Measurements from ENCODE around the gene LEFTY1.

Gene LEFTY1

DNA sequence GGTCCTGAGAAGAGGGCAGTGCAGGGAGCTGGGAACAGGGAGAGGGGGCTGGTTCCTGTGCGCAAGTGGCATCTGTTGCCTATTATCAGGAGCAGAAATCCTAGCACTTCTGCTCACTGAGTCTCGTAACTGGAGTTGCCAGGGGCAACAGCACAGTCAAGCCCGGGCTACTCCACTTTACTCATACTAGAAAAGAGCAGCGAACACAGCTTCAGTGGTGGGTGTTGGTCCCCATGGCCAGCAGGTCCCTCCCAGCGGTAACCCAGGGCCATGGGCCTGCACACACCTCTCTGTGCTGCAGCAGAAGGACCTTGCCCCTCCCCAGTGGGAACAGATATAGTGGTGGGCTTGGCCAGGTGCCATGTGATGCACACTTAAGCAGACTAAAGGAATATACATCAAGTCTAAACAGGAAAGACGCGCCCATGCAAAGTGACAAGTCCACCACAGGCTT lies 26.6 kb upstream of the LEFTY1 start:
- no peak for DNase-seq (ENCODE audit: low read depth, low spot score)

DNA sequence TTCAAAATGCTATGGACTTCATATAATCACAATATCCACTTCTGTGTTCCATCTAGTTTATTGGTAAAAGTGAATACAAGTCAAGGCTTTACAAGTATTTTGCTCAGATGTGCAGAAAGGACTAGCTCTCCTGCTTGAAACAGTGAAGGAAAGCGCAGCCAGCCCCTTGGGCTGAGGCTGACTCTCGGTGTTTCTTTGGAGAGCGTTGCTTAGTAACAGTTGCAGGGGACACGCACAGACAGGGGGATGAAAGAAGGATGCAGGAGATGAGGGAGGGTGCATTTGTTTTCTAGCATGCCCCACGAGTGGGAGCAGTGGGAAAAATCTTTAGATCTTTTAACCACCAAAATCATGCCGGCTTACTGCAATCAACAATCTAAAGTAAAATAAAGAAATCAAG lies 26.0 kb upstream of the LEFTY1 start:
- no peak for DNase-seq (ENCODE audit: low read depth, low spot score)

DNA sequence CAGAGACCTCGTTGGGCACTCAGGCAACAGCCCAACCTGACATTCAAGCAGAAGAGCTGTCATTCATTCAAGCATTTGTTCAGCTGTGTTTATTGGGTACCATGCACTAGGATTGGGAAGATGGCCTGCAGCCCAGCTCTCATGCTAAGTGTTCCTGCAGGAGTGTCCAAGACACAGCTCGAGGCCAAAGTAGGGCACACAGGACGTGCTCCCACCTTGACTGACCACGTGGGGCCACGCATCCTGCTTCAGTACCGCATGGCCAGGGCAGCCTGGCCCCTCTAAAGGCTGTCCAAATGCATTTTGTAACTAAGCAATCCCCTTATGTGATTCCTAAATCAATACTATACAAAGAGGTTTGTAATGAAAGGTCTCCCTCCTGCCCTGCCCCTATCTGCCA lies 25.4 kb upstream of the LEFTY1 start:
- DNase-seq (ENCODE audit: low read depth, low spot score), result no peak

DNA sequence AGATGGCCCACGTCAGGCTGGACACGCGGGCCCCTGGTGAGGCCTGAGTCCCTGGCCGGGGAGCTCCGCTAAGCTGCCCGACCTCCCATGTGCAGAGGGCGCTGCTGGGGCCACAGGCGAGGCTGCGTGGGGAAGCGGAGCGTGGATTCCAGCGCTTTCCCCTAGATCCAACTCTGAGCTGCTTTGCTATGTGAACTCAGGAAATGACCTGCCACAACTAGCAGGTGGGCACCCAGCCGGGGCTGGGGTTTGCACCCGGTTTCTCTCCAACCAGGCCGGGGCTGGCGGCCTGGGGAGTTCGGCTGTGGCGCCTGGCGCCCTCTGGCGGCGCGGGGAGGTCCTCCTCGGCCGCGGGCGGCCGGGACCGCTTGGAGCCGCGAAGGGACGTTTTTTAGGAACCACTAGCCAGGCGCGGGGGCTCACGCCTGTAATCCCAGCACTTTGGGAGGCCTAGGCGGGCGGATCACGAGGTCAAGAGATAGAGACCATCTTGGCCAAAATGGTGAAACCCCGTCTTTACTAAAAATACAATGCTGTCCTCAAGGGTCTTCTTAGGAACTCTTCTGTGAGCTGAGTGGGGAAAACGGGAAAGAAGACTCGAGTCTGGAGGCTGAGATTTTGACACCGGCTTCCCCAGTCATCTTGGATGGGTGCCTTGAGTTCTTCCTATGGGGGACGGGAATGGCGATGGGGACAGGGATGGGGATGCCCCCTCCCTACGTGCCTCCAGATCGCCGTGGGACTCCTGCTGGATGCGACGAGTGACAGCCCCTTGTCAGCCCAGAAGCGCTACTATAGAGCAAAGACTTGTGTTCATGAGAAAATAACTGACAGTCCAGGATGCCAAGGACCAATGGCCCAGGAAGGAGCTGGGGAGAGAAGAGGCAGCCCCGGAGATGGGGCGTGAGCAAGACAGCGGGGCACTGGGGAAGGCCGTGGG lies 22.5 kb upstream of the LEFTY1 start:
- no peak for DNase-seq (ENCODE audit: low read depth, low spot score)

- no peak for DNase-seq (ENCODE audit: low read depth, low spot score)
Observed at GRCh38 chr1:225909477-225909876, 20.5 kb upstream of the LEFTY1 start.

DNA sequence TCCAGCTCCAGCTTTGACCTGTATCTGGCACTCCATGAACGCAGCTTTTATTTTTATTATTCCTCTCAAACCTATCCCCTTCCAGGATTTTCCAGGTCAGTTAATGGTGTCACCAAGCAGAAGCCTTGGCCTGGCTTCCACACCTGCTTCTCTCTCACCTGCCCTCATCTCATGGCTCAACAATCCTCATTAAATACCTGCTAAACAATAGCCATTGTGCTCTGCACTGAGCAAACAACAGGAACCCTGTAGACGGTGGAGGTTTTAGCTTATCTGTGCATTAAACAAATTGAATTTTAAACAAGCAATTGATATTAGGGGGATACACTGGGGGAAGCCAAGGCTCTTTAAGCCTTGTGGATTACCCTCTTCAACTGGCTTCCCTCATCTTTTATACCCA lies 19.8 kb upstream of the LEFTY1 start:
- no peak for DNase-seq (ENCODE audit: low read depth, low spot score)

DNA sequence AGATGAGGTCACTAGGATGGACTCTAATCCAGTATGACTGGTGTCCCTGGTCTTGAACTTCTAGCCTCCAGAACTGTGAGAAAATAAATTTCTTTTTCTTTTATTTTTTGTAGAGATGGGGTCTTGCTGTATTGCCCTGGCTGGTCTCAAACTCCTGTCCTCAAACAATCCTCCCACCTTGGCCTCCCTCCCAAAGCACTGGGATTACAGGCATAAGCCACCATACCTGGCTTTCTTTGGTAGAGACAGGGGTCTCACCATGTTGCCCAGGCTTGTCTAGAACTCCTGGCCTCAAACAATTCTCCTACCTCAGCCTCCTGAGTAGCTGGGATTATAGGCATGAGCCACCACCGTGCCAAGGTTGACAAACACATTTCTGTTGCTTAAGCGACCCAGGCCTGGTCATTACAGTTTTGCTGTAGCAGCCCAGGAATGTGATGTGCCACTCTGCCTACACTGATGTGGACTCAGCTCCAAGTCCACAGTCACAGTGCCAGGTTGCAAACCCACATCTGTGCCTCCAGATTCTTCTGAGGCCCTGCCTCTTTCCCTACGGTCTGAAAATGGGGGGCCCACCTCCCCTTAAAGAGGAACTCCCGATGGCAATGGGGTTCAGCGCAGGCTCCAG lies 19.2 kb upstream of the LEFTY1 start:
- DNase-seq (ENCODE audit: low read depth, low spot score), result no peak

DNA sequence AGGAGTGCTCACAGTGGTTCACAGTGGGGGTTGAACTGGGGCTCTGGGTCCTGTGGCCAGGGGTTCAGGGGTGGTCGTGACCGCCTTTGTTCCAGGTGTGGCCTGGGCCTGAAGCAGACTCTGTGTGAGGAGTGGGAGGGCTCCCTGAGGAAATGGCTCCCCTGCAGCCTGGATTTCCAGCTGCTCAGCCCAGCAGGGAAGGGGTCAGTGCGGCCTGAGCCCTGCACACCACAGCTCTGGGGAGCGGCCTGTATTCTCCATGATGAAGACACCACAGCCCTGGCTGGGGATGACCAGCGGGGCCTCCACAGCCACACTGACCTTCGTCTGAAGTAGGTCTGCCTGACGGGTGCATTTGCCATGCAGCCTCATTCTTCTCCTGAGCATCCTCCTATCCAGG lies 18.4 kb upstream of the LEFTY1 start:
- no peak for DNase-seq (ENCODE audit: low read depth, low spot score)

DNA sequence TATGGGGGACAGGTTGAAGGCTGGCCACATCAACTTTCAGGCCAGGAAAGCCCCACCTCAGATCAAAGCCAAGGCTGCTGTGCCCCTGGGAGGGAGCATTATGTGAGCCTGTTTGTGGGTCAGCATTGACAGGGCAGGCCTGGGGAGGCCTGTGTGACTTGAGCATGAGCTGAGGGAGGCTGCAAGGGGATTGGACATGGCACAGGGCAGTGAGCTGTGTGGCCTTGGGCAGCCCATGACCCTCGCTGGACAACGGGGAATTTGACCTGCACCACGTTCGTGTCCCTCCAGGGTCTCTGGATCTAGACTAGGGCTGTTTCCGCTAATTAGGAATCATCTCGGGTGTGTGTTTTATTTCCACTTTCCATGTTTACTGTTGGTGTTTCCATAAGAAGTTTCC lies 17.5 kb upstream of the LEFTY1 start:
- DNase-seq (ENCODE audit: low read depth, low spot score), result no peak

- DNase-seq (ENCODE audit: low read depth, low spot score), result no peak
Observed at GRCh38 chr1:225903623-225904022, 14.7 kb upstream of the LEFTY1 start.

GRCh38 chr1:225899044-225899925 lies 10.3 kb upstream of the LEFTY1 start:
- DNase-seq (ENCODE audit: low read depth, low spot score), result no peak

DNA sequence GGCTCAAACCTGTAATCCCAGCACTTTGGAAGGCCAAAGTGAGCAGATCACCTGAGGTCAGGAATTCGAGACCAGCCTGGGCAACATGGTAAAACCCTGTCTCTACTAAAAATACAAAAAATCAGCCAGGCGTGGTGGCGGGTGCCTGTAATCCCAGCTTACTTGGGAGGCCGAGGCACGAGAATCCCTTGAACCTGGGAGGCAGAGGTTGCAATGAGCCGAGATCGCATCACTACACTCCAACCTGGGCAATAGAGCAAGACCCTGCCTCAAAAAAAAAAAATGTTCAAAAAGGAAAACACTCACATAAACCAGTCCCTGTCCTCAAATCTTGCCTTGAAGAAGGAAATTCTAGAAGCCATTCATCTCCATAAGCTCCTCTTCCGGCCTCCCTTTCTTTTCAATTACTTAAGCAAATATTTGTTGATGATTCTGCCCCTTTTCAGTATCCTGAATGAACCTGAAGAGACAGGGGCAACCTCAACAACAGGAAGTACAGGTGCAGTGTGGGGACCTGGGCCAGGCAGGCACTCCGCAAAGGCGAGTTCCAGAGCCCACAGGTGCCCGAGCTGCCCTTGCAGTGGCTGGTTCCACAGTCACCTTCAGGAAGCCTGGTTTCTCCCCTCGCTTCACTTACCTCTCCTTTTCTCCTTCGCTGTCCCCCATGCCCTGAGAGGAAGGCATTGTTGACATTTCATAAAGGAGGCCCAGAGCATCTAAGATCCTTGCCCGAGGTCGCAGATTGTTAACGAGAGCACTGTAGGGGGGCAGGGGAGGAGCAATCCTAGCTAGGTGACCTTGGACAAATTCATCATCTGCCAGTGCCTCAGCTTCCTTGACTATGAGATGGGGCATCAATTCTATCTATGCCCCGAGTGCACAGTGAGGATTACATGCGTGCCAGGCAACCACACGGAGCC lies 8.9 kb upstream of the LEFTY1 start:
- DNase-seq (ENCODE audit: low read depth, low spot score), result no peak

DNA sequence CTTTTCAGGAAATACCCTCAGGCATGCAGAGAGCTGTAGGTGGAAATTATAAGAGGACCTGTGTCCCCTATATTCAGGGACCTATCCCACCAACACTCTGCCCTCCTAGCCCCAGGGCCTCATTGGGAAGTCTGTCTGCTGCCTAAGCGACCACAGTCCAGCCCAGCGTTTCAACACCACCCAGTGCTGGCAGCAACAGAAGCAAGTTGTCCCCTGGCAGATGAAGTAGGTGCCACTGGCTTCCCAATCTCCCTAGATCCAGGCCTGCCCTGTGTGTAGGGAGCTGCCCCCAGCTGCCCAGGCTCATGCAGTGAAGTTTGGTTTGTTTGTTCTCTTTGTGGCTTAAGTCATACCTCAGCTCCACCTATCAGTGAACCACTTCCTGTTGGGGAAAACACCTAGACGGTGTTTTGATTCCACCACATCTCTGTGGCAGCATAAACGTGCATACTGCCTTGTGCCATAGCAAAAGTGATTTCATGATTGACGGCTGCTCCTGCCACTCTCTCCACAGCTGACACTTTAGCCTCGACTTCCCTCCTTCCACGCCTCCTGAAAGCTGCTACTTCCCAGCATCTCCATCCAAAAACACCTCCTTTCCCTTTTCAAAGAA lies 8.1 kb upstream of the LEFTY1 start:
- DNase-seq (ENCODE audit: low read depth, low spot score), result no peak

GRCh38 chr1:225896494-225896893 lies 7.5 kb upstream of the LEFTY1 start:
- DNase-seq (ENCODE audit: low read depth, low spot score), result no peak

DNA sequence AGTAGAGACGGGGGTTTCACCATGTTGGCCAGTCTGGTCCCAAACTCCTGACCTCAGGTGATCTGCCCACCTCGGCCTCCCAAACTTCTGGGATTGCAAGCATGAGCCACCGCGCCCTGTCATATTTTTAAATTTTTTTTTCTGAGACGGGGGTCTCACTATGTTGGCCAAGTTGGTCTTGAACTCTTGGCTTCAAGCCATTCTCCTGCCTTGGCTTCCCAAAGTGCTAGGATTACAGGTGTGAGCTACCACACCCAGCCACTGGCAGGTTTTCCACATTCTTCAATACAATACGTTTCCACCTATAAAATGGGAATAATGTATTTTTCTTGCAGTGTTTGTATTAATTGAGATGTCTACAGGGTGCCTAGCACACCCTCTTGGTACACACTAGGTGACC lies 3.4 kb upstream of the LEFTY1 start:
- DNase-seq (ENCODE audit: low read depth, low spot score), result no peak

- no peak for DNase-seq (ENCODE audit: low read depth, low spot score)
Observed at GRCh38 chr1:225891229-225891972, 2.5 kb upstream of the LEFTY1 start.

- no peak for DNase-seq (ENCODE audit: low read depth, low spot score)
Observed at GRCh38 chr1:225890346-225891228, 1.6 kb upstream of the LEFTY1 start.

- no peak for DNase-seq (ENCODE audit: low read depth, low spot score)
Observed at GRCh38 chr1:225889743-225890142, 797 bp upstream of the LEFTY1 start.

Data from smooth muscle cell of the brain vasculature (primary cell).